Gastrocnemius medialis (tissue), 4 donors: ENCODE measurements around the gene SHC3.

Source experiments
- CTCF ChIP-seq, 5 experiments: fragments of 450-650 bp in 3 of 5; fragments of 200-600 bp in 2 of 5; sonication (generic) in 2 of 5; IDR thresholded peaks in 4 of 5; conservative IDR thresholded peaks in 1 of 5; 1 replicate in 4 of 5; 2 replicates in 1 of 5; pipeline ENCODE4 v1.5.1; 2016 to 2019; ENCODE audit warnings: antibody characterized with exemption in 5 of 5, mild to moderate bottlenecking in 3 of 5, moderate library complexity in 3 of 5
- POLR2A ChIP-seq, 2 donors: fragments of 450-650 bp; IDR thresholded peaks; one replicate each; pipeline ENCODE4 v1.6.1; 2017; ENCODE audit warnings: antibody characterized with exemption in 2 of 2, mild to moderate bottlenecking in 2 of 2, moderate library complexity in 2 of 2

- TF ChIP-seq CTCF (IDR thresholded peaks at IDR 0.05 in 4 of 5, conservative IDR thresholded peaks at IDR 0.05 in 1 of 5) (no peak), POLR2A (IDR thresholded peaks at IDR 0.05) (no peak)
These were observed 193.0 kb downstream of the SHC3 start for GRCh38 chr9:88985616-88986015.
